ENCODE results near the gene LDHD. TPM values are rescaled to one million over a fixed set of nuclear protein-coding genes. Genes with fewer than 3 reads are reported as not detected.

The LDHD gene
- total and polyA plus RNA-seq, 2 of the 13 experiments (the other 11 are each of a cell fraction or from before 2014, with no cell fraction given): 9.1 to 9.8 TPM

GRCh38 chr16:75110637-75111513 lies 5.7 kb downstream of the LDHD start (continued):
- TF ChIP-seq ZNF383 (CRISPR knock-in tag; IDR thresholded peaks at IDR 0.05; ENCODE audit: borderline replicate concordance): no peak
- TF ChIP-seq KDM1A (CRISPR knock-in tag; IDR thresholded peaks at IDR 0.05): no peak
- TF ChIP-seq MTA3 (CRISPR knock-in tag; IDR thresholded peaks at IDR 0.05): no peak
- TF ChIP-seq ZBTB38 (CRISPR knock-in tag; IDR thresholded peaks at IDR 0.05): peak; percentile 85; the same call in 1 of the 2 replicates
- no peak for TF ChIP-seq ZNF83 (CRISPR knock-in tag; IDR thresholded peaks at IDR 0.05; ENCODE audit: borderline replicate concordance)
- TF ChIP-seq, protein P1, sequence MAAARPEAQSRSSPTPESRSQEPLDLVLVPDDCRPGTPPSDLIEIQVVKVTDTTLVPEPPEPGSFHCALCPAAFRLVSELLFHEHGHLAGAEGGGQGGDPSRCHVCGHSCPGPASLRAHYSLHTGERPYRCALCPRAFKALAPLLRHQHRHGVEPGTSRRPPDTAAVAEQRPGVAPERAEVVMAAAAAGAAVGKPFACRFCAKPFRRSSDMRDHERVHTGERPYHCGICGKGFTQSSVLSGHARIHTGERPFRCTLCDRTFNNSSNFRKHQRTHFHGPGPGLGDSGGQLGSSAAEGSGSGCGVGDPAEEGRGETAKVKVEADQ (CRISPR knock-in tag; IDR thresholded peaks at IDR 0.05; ENCODE audit: borderline replicate concordance): peak; percentile 12; the same call in 1 of the 2 replicates
- TF ChIP-seq ZFP1 (CRISPR knock-in tag; IDR thresholded peaks at IDR 0.05): peak; percentile 37; the same call in 1 of the 2 replicates
- TF ChIP-seq, protein P2, sequence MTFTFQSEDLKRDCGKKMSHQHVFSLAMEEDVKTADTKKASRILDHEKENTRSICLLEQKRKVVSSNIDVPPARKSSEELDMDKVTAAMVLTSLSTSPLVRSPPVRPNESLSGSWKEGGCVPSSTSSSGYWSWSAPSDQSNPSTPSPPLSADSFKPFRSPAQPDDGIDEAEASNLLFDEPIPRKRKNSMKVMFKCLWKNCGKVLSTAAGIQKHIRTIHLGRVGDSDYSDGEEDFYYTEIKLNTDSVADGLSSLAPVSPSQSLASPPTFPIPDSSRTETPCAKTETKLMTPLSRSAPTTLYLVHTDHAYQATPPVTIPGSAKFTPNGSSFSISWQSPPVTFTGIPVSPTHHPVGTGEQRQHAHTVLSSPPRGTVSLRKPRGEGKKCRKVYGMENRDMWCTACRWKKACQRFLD (CRISPR knock-in tag; IDR thresholded peaks at IDR 0.05; ENCODE audit: borderline replicate concordance): peak; percentile 68; the same call in 1 of the 2 replicates
- TF ChIP-seq, protein P3, sequence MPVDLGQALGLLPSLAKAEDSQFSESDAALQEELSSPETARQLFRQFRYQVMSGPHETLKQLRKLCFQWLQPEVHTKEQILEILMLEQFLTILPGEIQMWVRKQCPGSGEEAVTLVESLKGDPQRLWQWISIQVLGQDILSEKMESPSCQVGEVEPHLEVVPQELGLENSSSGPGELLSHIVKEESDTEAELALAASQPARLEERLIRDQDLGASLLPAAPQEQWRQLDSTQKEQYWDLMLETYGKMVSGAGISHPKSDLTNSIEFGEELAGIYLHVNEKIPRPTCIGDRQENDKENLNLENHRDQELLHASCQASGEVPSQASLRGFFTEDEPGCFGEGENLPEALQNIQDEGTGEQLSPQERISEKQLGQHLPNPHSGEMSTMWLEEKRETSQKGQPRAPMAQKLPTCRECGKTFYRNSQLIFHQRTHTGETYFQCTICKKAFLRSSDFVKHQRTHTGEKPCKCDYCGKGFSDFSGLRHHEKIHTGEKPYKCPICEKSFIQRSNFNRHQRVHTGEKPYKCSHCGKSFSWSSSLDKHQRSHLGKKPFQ (CRISPR knock-in tag; IDR thresholded peaks at IDR 0.05; ENCODE audit: insufficient replicate concordance): peak; percentile 32
- TF ChIP-seq ELF1 (CRISPR knock-in tag; IDR thresholded peaks at IDR 0.05): no peak; the same call in 1 of the 2 replicates
- no peak for TF ChIP-seq ZNF670 (CRISPR knock-in tag; IDR thresholded peaks at IDR 0.05; ENCODE audit: borderline replicate concordance)
- TF ChIP-seq, protein P4, sequence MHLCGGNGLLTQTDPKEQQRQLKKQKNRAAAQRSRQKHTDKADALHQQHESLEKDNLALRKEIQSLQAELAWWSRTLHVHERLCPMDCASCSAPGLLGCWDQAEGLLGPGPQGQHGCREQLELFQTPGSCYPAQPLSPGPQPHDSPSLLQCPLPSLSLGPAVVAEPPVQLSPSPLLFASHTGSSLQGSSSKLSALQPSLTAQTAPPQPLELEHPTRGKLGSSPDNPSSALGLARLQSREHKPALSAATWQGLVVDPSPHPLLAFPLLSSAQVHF (CRISPR knock-in tag; IDR thresholded peaks at IDR 0.05): no peak
- TF ChIP-seq ZNF687 (CRISPR knock-in tag; IDR thresholded peaks at IDR 0.05): peak; percentile 92
- no peak for TF ChIP-seq MAFK (conservative IDR thresholded peaks at IDR 0.05 in 1 of 2, IDR thresholded peaks at IDR 0.05 in 1 of 2; ENCODE audit: low read length in 2 of 2)
- no peak for TF ChIP-seq RARG (CRISPR knock-in tag; IDR thresholded peaks at IDR 0.05; ENCODE audit: low read depth)
- TF ChIP-seq HES4 (CRISPR knock-in tag; IDR thresholded peaks at IDR 0.05; ENCODE audit: borderline replicate concordance): no peak
- TF ChIP-seq HOXA9 (CRISPR knock-in tag; IDR thresholded peaks at IDR 0.05; ENCODE audit: borderline replicate concordance): no peak
- 0 out of 2 replicates have a peak, but pooled peaks have one; percentile 43 for TF ChIP-seq ZNF121 (CRISPR knock-in tag; IDR thresholded peaks at IDR 0.05)
- TF ChIP-seq TBP (CRISPR knock-in tag; IDR thresholded peaks at IDR 0.05): no peak
- no peak for TF ChIP-seq HOXD1 (CRISPR knock-in tag; IDR thresholded peaks at IDR 0.05)
